ELR (cell line): ENCODE data around the gene FGF23.

Experiments used
- DNase-seq: peaks from one replicate; pipeline ENCODE4 v3.0.0-alpha.2; 2015; ENCODE audit warnings: low read depth

Gene FGF23

GRCh38 chr12:4383304-4383865 lies 3.9 kb upstream of the FGF23 start:
- no peak for DNase-seq

- DNase-seq: no peak
These were observed 820 bp upstream of the FGF23 start for GRCh38 chr12:4380332-4380731.

GRCh38 chr12:4378772-4379171 lies 740 bp downstream of the FGF23 start:
- DNase-seq: no peak

DNA sequence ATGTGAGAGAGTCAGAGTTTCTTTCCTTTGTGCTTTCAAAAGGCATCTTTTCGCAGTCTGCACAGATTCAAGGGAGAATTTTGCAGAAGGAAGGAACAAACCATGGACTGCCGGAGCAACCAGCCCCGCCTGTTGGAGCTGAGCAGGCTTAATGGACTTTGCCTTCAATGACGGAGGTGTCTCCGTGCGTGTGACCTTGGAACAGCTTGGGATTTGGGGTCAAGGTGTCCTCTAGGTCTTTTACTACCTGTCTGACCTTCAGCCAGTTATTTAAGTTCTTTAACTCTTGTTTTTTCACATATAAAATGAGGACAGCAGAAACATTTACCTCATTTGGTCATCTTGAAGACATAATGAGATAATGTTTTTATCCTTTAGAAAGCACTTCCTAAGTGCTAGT lies 4.1 kb downstream of the FGF23 start:
- DNase-seq: no peak

- DNase-seq: no peak
These were observed 6.9 kb downstream of the FGF23 start for GRCh38 chr12:4372653-4373052.

DNA sequence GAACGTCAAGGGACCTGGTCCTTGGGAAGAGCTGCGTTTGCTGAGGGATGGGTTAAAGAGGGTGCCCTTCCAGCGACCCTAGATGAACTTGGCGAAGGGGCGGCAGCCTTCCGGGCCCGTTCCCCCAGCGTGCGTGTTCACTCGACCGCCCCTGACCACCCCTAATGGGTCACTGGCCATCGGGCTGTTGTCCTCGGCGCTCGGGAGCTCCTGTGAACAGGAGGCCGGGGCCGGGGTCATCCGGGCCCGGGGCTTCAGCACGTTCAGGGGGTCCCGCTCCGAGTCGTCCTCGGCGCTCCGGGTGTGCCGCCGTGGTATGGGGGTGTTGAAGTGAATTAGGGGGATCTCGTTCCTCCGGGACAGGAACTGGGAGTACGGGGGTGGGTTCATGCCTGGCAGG lies 9.2 kb downstream of the FGF23 start:
- DNase-seq: no peak

DNA sequence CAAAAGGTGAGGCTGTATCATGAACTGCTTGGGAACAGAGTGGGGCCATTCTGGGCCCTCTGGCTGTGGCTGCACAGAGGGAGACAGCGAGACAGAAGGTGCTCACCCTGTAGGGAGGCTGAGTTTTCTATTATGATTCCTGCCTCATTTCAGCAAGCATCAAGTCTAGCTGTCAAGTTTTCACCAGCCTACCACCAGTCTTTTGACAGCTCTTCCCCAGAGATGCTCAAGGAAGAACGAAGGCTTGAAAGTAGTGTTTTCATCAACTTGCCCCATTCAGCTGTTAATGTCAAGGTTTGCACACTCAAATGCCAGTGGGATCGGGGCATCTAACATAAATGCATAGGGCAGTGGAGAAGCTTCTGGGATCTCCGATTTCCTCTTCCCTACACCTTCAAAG lies 10.0 kb downstream of the FGF23 start:
- DNase-seq: no peak

DNA sequence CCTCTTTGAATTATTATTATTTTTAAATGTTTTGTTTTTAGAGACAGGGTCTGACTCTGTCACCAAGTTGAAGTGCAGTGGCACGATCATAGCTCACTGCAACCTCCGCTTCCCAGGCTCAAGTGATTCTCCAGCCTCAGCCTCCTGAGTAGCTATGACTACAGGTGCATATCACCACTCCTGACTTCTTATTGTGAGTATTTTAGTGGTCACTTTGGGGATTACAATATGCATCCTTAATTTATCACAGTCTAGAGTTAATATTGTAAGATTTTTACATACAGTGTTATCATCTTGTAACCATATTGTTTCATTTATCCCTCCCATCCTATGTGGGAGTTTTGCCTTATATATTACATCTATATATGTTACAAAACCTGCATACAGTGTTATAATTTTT lies 13.4 kb downstream of the FGF23 start:
- no peak for DNase-seq

DNA sequence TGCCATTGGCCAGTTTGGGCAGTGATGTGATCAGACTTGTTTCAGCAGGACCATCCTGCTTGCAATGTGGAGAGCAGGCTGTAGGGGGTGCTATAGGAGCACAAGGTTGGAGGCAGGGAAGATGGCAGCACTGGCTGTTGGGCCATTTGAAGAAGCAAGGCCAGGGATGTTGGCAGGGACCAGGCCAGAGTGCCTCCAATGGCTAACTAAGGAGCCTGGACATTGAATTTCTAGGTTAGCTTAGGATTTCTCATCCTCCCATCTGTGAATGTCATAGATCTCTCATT lies 23.5 kb downstream of the FGF23 start:
- peak; percentile 44 for DNase-seq

GRCh38 chr12:4355156-4356040 lies 24.1 kb downstream of the FGF23 start:
- no peak for DNase-seq

- DNase-seq: peak; percentile 31
These were observed 25.7 kb downstream of the FGF23 start for GRCh38 chr12:4353785-4354208.

GRCh38 chr12:4346931-4347330 lies 32.6 kb downstream of the FGF23 start:
- no peak for DNase-seq

DNA sequence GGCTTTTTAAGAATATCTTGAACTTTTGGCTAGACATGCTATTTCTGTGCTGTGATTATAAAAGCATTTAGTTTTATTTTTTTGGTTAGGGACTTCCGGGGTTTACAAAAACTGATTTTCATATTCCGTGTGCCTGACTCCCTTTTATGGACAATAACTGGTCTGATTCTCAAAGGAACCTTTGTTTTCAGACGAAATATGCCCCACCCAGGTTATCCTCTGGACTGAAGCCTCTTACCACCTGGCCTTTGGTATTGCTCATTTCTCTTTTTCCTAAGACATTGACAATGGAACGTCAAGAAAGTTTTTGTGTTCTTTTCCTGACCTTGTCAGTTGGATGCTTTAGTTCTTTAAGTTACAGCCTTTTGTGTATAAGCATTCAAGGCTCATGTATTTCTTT lies 47.7 kb downstream of the FGF23 start:
- DNase-seq: no peak

GRCh38 chr12:4331221-4331620 lies 48.3 kb downstream of the FGF23 start:
- no peak for DNase-seq

DNA sequence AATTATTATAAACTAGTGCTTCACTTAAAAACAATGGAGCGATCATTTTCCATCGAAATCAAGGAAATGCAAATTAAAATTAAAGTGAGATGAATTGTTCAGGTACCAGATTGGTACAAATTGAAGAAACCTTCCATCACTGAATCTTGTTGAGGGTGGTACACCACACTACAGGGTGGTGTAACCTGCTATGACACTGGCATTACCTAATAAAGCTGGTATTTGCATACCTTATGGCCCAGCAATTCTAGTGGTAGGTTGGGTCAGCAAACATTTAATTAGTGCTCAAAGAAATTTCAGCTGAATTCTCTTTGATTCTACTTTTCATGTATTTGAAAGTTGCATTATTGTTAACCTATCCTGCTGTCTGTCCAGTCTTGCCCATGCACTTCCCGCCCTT lies 49.3 kb downstream of the FGF23 start:
- DNase-seq: no peak

DNA sequence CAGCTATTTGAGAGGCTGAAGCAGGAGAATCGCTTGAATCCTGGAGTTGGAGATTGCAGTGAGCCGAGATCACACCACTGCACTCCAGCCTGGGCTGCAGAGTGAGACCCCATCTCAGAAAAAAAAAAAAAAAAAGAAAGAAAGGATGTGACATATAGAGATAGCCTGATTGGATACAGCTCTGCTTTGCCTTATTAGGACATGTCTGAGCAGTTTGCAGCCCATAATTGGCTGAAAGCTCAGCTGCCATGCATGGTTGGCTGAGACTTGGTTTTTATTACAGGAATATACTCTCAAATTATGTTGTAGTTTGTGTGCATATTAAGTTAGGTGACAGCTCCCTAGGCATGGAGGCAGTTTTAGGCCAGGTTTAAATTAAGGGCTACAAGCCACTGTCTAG lies 52.2 kb downstream of the FGF23 start:
- DNase-seq: no peak

GRCh38 chr12:4325966-4326365 lies 53.5 kb downstream of the FGF23 start:
- no peak for DNase-seq

DNA sequence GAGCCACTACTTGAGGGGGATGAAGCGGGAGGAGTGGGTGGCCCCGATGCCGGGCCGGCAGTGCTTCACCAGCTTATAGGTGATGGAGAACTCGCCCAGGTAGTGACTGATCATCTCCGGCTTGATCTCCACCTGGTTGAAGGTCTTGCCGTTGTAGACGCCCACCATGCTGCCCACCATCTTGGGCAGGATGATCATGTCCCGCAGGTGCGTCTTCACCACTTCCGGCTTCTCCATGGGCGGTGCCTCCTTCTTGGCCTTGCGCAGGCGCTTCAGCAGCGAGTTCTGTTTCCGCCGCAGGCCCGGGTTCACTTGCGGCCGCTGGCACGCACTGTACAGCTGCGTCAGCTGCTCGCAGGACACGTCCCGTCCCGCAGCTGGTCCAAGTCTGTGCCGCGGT lies 55.1 kb downstream of the FGF23 start:
- DNase-seq: no peak

DNA sequence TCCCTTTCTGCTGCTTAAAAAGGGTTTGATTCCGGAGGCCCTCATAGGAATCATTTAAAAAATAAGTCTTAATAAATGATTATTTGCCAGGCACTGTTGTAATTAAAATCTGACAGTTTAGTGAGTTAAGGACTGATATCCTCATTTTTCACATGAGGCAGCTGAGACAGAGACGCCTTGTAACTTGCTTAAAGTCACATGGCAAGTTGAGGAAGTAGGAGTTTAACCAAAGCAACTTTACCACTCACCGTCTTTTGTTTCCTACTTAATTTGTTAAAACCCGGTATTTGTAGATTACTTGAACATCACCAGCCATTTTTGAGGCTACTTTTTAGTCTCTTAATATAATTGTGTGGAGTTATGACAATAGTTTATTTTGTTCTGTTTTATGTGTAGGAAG lies 56.1 kb downstream of the FGF23 start:
- no peak for DNase-seq

DNA sequence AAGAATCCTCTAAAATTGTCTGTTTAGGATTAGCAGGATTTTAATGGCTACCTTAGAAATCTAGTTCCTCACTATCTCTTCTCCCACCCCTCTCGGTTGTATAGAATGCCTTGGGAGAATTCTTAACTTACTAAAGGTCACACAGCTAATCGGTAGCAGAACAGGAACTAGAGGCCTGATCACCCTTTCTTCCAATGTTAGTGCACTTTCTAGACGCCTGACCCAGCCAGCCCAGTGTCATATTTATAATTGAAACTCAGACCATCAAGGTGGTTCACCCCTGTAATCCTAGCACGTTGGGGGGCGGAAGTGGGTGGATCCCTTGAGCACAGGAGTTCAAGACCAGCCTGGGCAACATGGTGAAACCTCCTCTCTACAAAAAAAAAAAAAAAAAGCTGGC lies 56.8 kb downstream of the FGF23 start:
- DNase-seq: no peak

- peak; percentile 95 for DNase-seq
These were observed 58.4 kb downstream of the FGF23 start, which contains the start of gene TIGAR for GRCh38 chr12:4320853-4321701. TIGAR (plus strand) TSS chr12:4321213; CDS start chr12:4321272, 59 bp downstream.

- no peak for DNase-seq
These were observed 59.0 kb downstream of the FGF23 start for GRCh38 chr12:4320497-4320852.
